GM18870 (cell line): ENCODE measurements around the gene MED20.
A peak's percentile ranks its signal among the peaks of the same experiment; 100 is the strongest.

Experiments used
- ATAC-seq: cut with Tn5 transposase; IDR thresholded peaks from one replicate; pipeline ENCODE4 v1.9.1; 2021; ENCODE audit warnings: moderate library complexity; ENCODE audit not compliant: unreplicated experiment

MED20 gene

DNA sequence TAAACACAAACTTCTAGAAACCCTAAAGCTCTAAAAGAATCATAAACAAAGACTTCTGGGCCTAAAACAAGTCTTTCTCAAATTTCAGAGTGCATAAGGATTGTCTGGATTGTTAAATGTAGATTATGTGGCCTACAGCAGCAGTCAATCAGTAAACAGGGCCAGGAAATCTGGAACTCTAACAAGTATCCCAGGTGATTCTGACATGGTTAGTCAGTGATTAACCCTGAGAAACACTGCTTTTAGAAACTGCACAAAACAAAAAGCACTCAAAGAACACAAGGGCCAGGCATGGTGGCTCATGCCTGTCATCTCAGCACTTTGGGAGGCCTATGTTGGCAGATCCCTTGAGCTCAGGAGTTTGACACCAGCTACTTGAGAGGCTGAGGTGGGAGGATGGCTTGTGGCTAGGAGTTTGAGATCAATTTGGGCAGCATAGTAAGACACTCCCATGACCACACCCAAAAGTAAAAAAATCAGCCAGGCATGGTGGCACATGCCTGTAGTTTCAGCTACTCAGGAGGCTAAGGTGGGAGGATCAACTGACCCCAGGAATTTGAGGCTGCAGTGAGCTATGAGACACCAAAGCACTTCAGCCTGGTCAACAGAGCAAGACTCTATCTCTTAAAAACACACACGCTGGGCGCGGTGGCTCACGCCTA, 5.9 kb downstream of the MED20 start:
- ATAC-seq = no peak

DNA sequence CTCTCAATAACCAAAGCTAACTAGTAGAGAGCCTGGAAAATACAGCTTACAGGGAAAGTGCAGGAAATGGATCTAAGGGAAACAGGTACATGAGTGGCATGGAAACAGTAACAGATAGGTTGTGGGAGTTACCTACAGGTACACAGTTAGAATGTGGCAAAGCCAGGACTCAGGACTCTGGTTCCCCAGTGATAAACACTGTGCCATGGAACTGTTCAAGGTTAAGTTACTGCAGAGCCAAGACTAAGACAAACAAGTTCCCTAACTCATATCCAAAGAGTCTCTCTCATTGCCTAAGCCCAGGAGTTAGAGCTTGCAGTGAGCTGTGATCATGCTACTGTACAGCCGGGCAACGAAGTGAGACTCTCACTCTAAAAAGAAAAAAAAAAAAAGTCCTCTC, 6.6 kb downstream of the MED20 start:
- ATAC-seq = no peak

DNA sequence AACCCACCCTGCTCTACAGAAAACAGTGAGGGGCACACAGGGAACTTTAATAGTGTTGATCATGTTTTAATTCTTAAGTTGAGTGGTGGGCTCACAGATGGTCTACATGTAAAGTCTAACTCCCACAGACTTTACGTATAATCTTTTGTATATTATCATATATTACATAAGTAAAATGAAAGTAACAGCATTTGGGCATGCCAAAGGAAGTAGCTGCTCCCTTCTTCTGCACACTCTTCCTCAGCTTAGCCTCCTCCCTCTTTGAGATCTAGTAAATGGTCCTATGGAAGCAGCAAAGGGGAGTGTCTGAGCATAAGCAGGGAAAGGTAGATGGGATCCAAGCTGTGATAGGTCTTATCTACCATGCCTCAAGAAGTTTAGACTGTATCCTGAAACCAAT, 11.2 kb downstream of the MED20 start:
- no peak for ATAC-seq

DNA sequence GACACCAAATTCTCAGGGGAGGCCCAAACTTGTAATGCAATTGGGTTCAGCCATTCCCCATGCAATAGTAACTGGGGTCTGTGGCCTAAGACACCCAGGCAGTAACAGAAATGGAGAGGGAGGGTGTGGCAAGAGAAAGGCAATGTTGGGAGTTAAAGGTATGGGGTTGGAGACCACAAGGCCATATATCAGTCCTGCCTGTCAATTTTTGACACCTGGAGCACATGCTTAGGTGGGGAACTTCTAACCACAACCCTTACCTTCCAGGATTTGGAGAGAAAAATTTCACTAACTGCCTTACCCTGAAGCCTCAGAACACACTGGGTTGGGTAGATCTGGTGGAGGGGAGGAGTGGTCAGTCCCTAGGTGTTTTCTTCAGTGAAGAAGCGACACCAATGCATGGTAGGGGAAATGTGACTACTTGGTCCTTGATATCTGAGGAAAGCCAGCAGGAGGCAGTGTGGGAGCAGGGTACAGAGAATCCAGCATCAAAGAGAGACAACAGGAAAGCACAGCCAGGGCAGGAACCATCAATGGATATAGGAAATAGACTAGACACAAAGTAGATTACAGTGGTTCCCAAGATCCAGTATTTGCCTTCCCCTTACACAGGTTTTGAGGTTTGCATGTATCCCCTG, 18.9 kb downstream of the MED20 start:
- ATAC-seq = no peak

DNA sequence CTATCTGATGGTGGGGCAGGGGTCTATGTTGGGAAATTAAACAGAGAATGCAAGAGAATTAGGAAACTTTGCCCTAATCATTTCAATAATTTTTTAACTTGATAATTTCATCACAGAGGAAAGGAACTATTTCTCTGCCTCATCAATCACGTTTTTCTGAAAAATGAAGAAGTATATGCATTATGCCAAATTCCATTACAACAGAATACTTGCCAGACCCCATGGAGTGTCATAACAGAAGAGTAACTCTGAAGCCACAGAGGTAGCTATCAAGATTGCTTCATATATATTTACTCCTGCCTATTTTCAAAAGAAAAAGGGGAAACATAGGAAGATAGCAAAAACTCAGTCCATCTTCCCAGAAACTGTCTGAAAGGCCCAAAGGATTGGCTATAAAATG, 20.1 kb downstream of the MED20 start:
- ATAC-seq = no peak

DNA sequence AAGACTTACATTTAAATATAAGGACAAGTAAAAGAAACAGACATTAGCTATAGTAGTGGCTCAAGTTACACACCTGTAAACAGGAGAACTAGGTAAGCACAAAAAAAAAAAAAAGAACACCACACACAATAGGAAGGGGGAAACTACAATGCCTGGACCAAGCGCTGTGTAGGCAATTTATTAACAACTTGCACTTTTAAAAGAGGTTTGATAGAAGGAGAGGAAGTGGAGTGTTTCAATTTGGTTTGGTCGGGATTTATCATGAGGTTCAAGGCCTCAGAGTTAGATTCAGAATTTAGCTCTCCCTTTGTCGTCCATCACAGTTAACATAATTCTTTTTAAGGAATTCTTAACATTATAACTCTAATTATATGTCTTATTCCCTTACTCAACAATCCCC, 24.7 kb downstream of the MED20 start:
- no peak for ATAC-seq

DNA sequence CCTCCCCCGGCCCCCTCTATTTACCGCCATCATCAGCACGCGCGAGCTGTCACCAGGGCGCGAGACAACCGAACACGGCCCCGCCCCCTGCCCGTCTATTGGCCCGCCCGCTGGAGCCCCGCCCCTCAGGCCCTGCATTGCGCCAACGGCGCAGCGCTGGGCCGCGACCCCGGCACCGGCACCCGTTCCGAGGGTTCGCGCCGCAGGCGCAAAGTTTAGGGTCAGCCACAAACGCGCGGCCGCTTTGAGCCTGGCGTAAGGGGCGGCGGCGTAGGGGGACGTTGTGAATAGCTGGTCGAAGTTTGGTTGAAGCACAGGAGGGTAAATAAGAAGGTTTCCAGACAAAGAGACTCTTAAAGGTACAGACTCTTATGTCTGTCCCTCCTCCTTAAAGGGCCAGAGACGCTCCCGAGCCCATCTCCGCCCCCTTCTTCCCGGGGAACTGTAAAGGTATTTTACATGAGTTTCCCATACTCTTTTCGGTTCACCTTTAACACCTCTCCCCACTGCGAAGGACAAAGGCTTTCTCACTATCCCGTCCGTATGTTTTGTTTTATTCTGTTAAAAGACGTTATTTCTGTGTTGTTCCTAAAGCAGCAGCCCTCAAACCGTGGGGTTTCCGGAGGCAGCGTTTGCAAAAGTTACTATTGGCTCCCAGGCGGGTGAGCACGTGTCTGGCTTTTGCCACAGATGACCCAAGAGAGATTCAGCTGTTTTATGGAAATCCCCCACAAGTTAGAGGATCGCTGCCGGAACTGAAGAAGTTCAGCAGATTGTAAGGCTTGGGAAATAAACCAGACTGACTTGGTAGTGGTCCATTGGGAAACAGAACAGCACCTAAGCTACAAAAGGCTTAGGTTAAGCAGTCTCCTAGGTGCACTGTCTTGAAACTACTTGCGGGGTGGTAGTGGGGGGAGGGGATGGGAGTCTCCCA, 25.4 kb downstream of the MED20 start, which contains the start of gene USP49:
Gene USP49, minus strand, starts transcription at position 76 of the 934 bp plus-strand sequence. CDS start 88,392 bp downstream, outside the sequence.
- peak; percentile 74 for ATAC-seq

DNA sequence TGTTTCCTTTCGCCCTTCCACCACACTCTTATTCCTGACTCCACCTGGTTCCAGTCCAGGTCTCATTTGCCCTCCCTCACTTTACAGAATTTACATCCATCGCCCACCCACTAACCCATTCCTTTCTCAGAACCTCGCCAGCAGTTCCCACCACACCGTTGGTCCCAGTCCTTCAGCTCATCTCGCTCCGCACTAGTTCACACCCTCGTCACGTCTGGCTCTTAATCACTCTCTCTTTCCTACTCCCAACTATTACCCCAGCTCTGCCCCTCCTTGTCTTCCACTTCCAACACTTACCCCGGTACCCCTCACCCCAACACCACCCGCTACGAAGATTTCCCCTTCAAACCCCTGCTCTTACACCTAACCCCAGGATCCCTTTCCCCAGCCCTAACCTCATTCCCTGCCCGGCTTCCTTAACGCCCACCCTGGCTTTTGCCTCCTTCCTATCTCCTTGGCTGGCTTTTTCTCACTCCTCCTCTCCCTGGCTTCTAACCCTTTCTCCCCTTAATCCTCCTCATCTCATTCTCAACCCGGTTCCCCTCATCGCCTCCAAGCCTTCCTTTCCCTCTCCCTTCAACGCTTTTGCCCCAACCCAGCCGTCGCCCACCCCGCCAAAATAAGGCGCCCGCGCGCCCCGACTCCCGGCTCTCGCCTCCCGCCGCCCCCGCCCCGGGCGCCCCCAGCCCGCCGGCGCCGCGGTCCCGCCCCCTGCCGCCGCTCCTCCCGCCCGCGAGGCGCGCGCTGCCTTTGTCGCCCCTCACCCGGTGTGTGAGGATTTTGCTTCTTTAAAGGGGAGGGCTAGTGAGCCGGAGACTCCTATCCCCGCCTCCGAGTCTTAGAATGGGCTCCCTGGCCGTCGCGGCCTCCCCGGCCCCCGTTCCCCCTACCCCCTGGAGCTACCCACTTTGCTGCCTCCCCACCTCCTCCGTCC, 26.3 kb downstream of the MED20 start:
- no peak for ATAC-seq

DNA sequence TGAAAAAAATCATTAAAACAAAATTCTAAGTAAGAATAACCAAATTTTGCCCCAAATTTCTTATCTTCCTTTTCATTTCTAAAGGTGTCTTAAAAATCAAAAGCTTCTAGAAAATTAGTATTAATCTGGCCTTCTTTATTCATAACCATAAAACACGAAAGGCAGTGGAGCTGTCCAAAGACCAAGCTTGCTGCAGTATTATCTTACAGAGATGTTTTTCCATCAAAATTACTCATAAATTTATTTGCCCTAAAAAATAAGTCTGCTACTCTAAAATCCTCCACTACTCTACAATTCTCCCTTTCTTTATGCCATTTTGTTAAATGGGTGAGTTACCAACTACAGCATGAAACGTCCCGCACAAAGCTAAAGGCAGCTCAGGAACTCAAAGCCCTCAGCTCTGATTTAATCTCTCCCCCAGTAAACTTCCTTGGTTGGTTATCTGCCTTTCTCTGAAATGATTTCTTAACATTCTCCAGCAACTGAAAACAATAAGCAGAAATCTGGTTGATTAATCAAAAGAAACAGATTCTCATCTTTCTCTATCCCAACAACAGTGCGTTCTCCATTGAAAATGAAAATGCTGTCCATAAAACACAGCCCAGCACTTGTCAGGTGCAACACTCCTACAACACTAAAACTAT, 27.9 kb downstream of the MED20 start:
- ATAC-seq = no peak

DNA sequence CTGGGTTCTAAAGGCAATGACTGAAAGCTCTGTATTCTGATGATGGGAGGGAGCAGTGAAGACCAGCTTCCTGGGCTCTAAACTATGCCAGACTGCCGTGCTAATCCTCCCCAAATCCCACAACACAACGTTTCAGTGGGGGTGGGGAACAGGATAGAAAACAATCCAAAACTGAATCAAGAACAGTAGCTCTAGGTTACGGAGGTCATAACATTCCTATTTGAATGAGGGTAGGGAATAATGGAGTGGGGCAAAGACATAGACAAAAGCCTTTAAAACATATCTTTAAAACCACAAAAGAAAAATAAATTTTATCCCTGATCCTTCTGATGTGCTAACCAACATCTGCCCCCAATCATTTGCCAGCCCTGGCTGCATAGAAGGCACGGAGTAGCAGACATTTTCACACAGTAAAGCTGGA, 33.6 kb downstream of the MED20 start:
- ATAC-seq = no peak

DNA sequence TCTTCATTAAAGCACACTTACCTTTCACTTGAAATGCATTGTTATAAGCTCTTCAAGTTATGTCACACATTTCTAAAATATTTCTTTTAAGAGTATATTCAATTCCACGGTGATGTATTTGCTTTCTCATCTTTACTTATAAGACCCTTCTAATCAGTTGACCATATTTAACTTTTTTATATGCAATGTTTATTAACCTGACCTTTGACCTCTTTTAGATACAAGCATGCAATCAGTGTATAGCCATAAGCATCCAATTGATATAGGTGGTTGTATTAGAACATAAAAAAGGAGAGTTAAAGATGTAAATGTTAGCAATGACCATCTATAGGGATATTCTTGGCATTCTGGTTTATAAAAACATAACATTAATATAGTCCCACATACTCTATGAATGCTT, 35.0 kb downstream of the MED20 start:
- no peak for ATAC-seq

DNA sequence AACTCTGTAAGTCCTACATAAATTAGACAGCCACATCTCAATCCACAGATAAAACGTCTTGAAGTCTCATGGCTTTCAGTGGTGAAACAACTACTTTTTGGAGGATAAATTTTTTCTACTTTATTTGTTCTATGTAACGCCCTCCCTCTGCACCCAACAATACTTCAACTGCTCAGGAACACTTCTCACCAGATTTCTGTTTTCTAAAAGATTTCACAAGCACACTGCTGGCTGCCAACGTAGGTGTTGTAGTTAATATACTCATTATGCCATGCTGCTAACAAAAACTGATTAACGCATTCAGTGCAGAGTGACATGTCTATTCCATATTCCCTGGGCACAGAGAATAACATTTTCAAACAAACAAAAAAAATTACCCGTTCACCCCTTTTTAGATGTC, 36.0 kb downstream of the MED20 start:
- ATAC-seq = no peak

DNA sequence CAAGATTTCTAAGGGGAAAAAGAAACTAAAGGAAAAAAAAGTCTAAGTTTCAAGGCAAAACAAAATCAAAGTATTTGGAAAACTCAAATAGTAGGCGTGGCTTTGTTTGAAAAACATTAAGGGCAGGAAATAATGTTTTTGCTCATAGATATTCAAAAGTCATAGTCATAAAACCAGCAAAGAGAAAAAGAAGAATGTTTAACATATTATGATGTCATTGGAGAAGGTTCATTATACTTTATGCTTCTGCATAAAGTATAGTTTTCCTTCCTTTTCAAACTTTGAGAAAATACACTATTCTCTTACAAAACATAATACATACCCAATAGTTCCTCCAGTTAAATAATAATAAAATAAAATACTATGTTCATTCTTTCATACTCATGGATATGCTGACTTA, 39.4 kb downstream of the MED20 start:
- ATAC-seq = no peak

DNA sequence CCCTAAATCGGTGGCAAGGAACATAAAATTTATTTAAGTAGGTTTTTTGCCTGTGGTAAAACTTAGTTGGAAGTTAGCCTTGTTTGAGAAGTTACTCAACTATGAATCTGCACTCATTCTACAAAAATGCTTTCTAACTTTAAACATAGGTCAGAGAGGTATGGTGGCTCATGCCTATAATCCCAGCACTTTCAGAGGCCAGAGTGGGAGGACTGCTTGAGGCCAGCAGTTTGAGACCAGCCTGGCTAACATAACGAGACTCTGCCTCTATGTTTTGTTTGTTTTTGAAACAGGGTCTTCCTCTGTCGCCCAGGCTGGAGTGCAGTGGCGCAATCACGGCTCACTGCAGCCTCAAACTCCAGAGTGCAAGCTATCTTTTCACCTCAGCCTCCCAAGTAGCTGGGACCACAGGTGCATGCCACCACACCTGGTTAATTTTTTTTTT, 42.0 kb downstream of the MED20 start:
- ATAC-seq = no peak

DNA sequence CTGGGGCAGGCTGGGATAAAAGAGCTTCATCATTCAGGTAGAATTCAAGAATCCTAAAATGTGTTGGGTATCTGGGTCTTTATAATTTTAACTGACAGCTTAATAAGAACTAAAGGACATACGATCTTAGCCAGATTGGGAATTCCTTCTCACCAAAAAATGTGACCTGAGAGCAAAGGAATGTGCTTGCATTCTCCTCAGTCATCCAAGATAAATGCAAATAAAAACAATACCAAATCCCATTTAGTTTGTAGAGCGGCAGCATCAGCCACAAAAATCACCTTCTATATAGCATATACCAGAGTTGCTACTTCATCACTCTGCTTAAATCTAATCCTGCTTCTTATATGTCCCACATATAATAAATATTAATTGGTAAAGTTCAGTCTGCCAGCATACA, 42.7 kb downstream of the MED20 start:
- no peak for ATAC-seq

DNA sequence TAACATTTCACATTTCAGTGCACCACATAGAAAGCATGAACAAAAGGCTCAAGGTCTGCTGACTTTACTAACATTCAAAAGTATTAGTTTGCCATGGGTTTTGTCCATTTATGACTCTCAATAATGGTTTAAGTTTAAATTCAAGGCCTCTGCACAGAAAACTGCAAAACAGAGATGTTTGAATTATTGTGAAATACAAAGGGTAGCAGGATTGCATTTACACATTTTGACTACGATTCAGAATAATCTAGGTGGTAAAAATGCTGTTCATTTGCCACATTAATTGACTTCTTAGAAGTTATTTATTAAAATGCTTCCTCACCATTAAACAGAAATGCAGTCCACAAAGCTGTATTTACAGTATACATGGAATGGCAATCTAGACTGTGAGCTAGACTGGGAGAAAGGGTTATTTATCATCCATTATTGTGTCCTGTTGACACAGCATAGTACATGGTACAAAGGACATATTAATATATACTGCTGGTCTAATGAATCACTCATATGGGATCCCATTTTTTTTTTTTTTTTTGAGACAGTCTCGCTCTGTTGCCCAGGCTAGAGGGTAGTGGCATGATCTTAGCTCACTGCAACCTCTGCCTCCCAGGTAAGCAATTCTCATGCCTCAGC, 43.8 kb downstream of the MED20 start:
- ATAC-seq = no peak

DNA sequence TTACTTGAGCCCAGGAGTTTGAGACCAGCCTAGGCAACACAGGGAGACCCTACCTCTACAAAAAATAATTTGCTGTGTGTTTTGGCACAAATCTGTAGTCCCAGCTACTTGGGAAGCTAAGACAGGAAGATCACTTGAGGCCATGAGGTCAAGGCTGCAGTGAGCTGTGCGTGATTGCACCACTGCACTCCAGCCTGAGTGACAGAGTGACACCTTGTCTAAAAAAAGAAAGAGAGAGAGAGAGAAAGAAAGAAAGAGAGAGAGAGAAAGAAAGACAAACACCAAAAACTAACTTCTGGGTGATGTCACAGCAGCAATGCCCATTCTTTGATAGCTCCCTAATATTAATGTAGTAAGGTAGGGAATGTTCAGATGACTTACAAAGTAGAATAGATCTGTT, 46.2 kb downstream of the MED20 start:
- no peak for ATAC-seq

DNA sequence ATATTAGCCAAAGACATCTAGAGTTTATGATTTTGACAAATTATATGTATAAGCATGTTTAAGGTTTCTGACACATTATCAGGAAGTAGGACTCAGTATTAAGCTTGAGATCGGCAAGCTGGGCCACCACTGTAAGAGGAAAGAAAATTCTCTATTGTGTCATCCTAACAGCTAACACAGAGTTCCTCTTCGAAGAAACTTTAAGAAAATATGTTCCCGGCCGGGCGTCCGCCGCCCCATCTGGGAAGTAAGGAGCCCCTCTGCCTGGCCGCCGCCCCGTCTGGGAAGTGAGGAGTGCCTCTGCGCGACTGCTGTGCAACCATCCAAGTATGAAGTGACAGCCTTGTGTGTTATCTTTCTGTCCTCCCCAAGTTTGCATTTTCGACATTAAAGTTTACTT, 48.8 kb downstream of the MED20 start:
- ATAC-seq = no peak

DNA sequence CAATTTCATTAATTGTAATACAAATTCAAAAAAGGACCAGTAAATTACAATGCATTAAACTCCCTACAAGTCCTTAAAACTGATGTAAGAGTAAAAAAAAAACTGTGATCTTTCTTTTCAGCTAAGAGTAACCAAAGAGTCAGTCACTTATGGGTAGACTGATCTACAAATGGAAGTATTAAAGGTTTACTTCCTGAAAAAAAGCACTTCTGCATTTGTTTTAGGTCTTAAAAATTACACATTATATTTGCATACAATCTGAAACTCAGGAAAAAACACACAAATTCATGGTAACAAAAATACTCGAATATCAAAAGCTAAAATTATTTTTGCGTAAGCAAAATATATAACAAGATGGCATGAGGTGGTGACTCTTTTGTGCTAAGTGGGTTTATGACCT, 49.2 kb downstream of the MED20 start:
- no peak for ATAC-seq

DNA sequence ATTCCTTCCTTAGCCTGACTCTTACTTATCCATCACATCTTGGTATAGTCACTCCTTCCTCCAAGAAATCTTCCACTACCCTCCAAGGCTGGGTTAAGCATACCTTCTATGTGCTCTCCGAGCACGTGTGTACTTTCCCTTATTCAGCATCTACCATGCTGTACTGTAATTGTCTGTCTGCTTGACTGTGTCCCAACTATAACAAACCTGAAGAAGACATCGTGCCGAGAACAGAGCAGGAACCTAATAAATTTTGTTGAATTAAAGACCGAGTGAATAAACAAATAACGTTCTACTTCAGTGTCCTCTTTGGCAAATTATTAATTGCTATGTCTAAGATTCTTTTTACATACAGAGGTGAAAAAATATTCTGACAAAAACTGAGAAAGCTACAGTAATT, 61.6 kb downstream of the MED20 start:
- ATAC-seq = no peak
